GM12878 (cell line): Measurements from ENCODE around the gene RNF166. TPM values are rescaled to one million over a fixed set of nuclear protein-coding genes. Genes with fewer than 3 reads are reported as not detected.

Experiments used
- BCL11A ChIP-seq: IDR thresholded peaks from 2 replicates; pipeline ENCODE4 v1.6.1; 2011; ENCODE audit warnings: low read depth, low read length
- BHLHE40 ChIP-seq, 2 experiments: fragments of 450-650 bp in 1 of 2; IDR thresholded peaks; 2 replicates each; pipeline ENCODE4 v1.6.1; 2011 to 2017; ENCODE audit warnings: low read depth in 2 of 2, borderline replicate concordance in 1 of 2, improper control_type of control experiment in 1 of 2, low read length in 1 of 2, mild to moderate bottlenecking in 1 of 2
- CREB1 ChIP-seq: IDR thresholded peaks from 2 replicates; pipeline ENCODE4 v1.6.1; 2012; ENCODE audit warnings: low read depth, mild to moderate bottlenecking, inconsistent platforms
- CREM ChIP-seq: IDR thresholded peaks from 2 replicates; pipeline ENCODE4 v1.6.1; 2014; ENCODE audit warnings: antibody characterized with exemption, low read depth
- GATAD2B ChIP-seq: fragments of 450-650 bp; conservative IDR thresholded peaks from 2 replicates; pipeline ENCODE4 v1.6.1; 2017; ENCODE audit warnings: low read depth, mild to moderate bottlenecking, moderate library complexity
- IKZF1 ChIP-seq: fragments of 450-650 bp; conservative IDR thresholded peaks from 2 replicates; pipeline ENCODE4 v1.6.1; 2017; ENCODE audit warnings: antibody characterized with exemption, mild to moderate bottlenecking
- LARP7 ChIP-seq: fragments of 450-650 bp; IDR thresholded peaks from 2 replicates; pipeline ENCODE4 v1.6.1; 2017; ENCODE audit warnings: mild to moderate bottlenecking
- MXI1 ChIP-seq: fragments of 150-350 bp; IDR thresholded peaks from 2 replicates; pipeline ENCODE4 v1.6.1; 2011; ENCODE audit warnings: low read depth, mild to moderate bottlenecking, inconsistent platforms, low read length, improper control_type of control experiment
- NFYB ChIP-seq: IDR thresholded peaks from 2 replicates; pipeline ENCODE4 v1.6.1; 2011; ENCODE audit warnings: low read depth, mild to moderate bottlenecking, low read length, improper control_type of control experiment, moderate library complexity; ENCODE audit not compliant: insufficient read depth
- PAX5 ChIP-seq: IDR thresholded peaks from 2 replicates; pipeline ENCODE4 v1.6.1; 2011; ENCODE audit warnings: low read depth, low read length, borderline replicate concordance
- POLR2A ChIP-seq: IDR thresholded peaks from 2 replicates; pipeline ENCODE4 v1.6.1; 2011; ENCODE audit warnings: low read depth, mild to moderate bottlenecking, low read length
- RAD51 ChIP-seq: fragments of 450-650 bp; IDR thresholded peaks from 2 replicates; pipeline ENCODE4 v1.6.1; 2016; ENCODE audit warnings: moderate library complexity, mild to moderate bottlenecking, inconsistent platforms
- SIX5 ChIP-seq: IDR thresholded peaks from 2 replicates; pipeline ENCODE4 v1.6.1; 2011; ENCODE audit warnings: mild to moderate bottlenecking, low read depth, low read length, moderate library complexity; ENCODE audit not compliant: severe bottlenecking
- SP1 ChIP-seq: IDR thresholded peaks from one replicate; pipeline ENCODE4 v1.6.1; 2011; ENCODE audit warnings: low read depth, low read length
- SPI1 ChIP-seq: IDR thresholded peaks from 2 replicates; pipeline ENCODE4 v1.6.1; 2011; ENCODE audit warnings: low read depth, mild to moderate bottlenecking, low read length, moderate library complexity, borderline replicate concordance; ENCODE audit not compliant: insufficient read depth
- TARDBP ChIP-seq: IDR thresholded peaks from 2 replicates; pipeline ENCODE4 v1.6.1; 2016; ENCODE audit warnings: borderline replicate concordance
- ZNF622 ChIP-seq: fragments of 450-650 bp; IDR thresholded peaks from 2 replicates; pipeline ENCODE4 v1.6.1; 2017; ENCODE audit warnings: mild to moderate bottlenecking, inconsistent platforms
- ZNF687 ChIP-seq: fragments of 450-650 bp; IDR thresholded peaks from 2 replicates; pipeline ENCODE4 v1.6.1; 2017; ENCODE audit warnings: mild to moderate bottlenecking, moderate library complexity
- polyA plus RNA-seq, 11 experiments: library from polyadenylated mRNA; depleted of rRNA in 4 of 11; unstranded in 6 of 11; stranded (reverse) in 5 of 11; fragments of >200 nt; fragmentation: Nextera tagmentation in 4 of 11; fragmentation: Illumina TruSeq in 1 of 11; extraction: Ambion mirVana in 4 of 11; extraction: Trizol in 1 of 11; gene quantifications; 1 replicate in 1 of 11; 2 replicates in 10 of 11; pipeline versions ENCODE4 v1.2.1 to v1.2.3, GENCODE V29; 2011 to 2016; ENCODE audit warnings: inconsistent platforms in 2 of 11, missing spikeins in 2 of 11, low read depth in 1 of 11
- total RNA-seq, 4 experiments: library from RNA; depleted of rRNA in 3 of 4; stranded (reverse); fragments of >200 nt in 3 of 4; fragmentation: Illumina TruSeq in 1 of 4; extraction: Trizol in 1 of 4; gene quantifications; 2 replicates each; pipeline versions ENCODE4 v1.2.1 to v1.2.3, GENCODE V29; 2013 to 2021

RNF166 gene
- total and polyA plus RNA-seq, 10 of the 15 experiments (the other 5 are each of a cell fraction or from before 2014, with no cell fraction given) = 0.48 to 32.8 (median 12.1) TPM

- TF ChIP-seq ZNF687 (peak; percentile 55; the same call in 1 of the 2 replicates), CREM (no peak), SIX5 (no peak), BHLHE40 (IDR thresholded peaks at IDR 0.05; ENCODE audit: borderline replicate concordance in 1 of 2, low read depth in 2 of 2, low read length in 1 of 2) (peak in 1 of 2 experiments; percentile 57; a peak in 1 of 4 replicates), PAX5 (peak; percentile 37; the same call in 1 of the 2 replicates), GATAD2B (peak; percentile 68), LARP7 (no peak), ZNF622 (no peak), BCL11A (no peak), CREB1 (no peak), SPI1 (peak; percentile 27; the same call in 1 of the 2 replicates), TARDBP (no peak), MXI1 (0 out of 2 replicates have a peak, but pooled peaks have one; percentile 22), SP1 (peak; percentile 48), RAD51 (no peak), NFYB (peak; percentile 44; the same call in 1 of the 2 replicates), POLR2A (peak; percentile 51; the same call in 1 of the 2 replicates), IKZF1 (peak; percentile 72)
Measured at GRCh38 chr16:88686439-88687253, 19.6 kb downstream of the RNF166 start, which contains the start of gene SNAI3 (continued).
